GM20000 (cell line): ENCODE data around the gene ARHGAP23.

ENCODE experiments used
- DNase-seq: peaks from one replicate; pipeline ENCODE4 v3.0.0; 2012; ENCODE audit warnings: low spot score
- TF ChIP-seq, protein P1 (sequence below): IDR thresholded peaks from 2 replicates; pipeline ENCODE4 v1.5.1; 2012; ENCODE audit warnings: mild to moderate bottlenecking, control low read depth; ENCODE audit errors: extremely low read depth, missing control alignments

The ARHGAP23 gene

DNA sequence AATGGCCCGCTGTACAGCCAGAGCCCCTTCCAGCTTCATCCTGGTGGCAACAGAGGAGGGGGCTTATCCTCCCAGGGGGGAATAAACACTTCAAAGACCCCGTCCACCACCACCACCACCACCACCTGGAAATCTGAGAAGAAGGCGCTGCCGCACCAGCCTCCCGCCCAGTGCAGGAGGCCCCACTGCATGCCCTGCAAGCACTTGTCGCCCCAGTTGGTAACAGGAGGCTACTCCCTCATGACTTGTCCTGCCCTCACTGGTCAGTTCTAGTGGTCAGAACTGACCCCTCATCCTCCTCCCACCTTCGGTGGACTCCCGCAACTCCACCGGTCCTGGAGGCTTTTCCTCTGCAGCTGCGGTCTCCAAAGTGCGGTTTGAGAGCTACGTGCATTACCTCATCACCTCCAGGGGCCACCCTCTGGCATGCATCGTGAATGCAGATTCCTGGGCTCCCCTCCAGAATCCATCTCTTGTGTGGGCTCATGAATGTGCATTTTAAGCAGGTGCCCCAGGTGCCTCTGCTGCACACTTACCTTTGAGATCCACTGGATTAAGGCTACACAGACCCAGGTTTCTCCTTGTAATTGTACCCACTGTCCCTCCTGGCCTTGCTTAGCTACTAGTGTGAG lies 105.7 kb downstream of the ARHGAP23 start:
- no peak for DNase-seq
- TF ChIP-seq, protein P1, sequence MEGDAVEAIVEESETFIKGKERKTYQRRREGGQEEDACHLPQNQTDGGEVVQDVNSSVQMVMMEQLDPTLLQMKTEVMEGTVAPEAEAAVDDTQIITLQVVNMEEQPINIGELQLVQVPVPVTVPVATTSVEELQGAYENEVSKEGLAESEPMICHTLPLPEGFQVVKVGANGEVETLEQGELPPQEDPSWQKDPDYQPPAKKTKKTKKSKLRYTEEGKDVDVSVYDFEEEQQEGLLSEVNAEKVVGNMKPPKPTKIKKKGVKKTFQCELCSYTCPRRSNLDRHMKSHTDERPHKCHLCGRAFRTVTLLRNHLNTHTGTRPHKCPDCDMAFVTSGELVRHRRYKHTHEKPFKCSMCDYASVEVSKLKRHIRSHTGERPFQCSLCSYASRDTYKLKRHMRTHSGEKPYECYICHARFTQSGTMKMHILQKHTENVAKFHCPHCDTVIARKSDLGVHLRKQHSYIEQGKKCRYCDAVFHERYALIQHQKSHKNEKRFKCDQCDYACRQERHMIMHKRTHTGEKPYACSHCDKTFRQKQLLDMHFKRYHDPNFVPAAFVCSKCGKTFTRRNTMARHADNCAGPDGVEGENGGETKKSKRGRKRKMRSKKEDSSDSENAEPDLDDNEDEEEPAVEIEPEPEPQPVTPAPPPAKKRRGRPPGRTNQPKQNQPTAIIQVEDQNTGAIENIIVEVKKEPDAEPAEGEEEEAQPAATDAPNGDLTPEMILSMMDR: no peak

DNA sequence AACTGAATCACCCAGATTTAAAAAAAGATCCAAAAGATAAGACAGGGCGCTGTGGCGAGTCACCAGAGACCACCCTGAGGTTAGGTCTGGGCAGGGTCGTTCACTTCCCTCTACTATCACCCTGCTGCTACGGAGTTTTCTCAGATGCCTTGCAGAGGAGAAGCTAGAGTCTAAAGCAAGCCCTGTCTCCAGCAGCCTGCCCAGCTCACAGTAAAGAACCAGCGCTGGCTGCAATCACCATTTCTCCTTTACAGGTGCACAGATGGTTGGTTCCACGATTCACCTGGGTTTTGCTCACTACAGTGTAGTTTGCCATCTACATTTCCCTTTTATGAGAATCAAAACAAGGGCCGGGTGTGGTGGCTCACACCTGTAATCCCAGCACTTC lies 106.2 kb downstream of the ARHGAP23 start:
- no peak for DNase-seq
- TF ChIP-seq, protein P1: no peak

DNA sequence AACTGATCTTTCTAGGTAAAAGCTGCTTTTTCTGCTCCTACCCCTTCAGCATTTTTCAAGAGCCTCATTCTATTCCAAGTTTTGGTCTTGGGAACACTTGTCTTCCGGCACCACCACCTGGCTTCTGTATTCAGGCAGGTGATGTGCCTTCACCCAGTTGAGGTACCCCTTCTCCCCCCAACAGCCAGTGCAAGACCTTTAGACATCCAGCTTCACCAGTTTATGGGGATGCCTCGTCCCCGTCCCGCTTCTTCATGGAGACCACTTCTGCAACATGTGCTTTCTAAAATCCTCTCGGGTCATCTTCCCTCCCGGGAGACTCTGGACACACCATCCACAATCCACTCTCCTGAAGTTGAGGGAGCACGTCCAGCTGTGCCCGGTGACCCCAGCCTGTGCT lies 107.6 kb downstream of the ARHGAP23 start:
- TF ChIP-seq, protein P1: no peak
- DNase-seq: no peak

DNA sequence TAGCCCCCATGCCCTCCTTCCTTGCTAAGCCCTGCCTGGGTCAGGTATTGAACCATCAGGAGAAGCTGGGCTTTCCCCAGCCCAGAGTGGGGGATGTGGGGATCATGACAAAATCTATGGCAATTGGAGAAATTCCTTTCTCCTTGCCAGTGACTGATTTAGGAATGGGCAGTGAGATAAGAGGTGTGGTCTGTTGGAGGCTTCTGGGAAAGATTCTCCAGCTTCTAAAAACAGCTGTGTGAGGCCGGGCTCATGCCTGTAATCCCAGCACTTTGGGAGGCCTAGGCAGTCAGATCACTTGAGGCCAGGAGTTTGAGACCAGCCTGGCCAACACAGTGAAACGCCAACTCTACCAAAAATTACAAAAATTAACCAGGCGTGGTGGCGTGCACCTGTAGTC lies 108.4 kb downstream of the ARHGAP23 start:
- TF ChIP-seq, protein P1: no peak
- DNase-seq: no peak

DNA sequence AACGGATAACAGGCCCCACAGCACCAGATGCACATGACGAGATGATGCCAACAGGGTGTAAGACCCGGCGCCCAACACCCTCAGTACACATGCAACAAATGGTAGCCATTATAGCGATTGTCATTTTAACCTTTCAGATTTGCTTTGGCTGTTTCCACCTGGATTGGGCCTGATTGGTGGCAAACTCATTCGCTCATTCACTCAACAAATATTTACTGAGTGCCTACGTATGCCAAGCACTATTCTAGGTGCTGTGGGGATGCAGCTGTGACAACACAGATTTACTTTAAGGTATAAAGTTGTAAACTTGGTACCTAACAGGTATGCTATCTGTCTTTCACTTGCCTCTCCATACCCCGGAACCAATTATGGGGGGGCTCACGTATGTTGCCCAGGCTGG lies 110.6 kb downstream of the ARHGAP23 start:
- TF ChIP-seq, protein P1: no peak
- DNase-seq: no peak

DNA sequence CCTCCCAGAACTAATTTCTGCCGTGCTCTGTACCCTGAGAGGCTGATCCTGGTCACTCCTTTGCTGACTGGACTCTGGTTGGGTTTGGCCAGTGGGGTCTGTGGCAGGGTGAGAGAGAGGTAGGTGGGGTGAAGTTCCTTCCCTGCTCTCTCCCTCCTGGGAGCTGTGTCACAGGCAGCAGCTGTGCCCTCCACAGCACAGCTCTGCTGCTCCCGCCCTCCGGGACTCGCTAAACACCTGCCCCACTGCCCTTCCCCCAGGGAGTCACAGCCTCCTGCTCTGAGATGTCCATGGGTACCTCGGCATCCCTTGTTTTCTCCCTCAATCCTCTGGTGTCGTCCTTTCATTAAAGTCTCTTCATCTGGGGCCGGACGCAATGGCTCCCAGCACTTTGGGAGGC lies 111.1 kb downstream of the ARHGAP23 start:
- DNase-seq: no peak
- TF ChIP-seq, protein P1: no peak

DNA sequence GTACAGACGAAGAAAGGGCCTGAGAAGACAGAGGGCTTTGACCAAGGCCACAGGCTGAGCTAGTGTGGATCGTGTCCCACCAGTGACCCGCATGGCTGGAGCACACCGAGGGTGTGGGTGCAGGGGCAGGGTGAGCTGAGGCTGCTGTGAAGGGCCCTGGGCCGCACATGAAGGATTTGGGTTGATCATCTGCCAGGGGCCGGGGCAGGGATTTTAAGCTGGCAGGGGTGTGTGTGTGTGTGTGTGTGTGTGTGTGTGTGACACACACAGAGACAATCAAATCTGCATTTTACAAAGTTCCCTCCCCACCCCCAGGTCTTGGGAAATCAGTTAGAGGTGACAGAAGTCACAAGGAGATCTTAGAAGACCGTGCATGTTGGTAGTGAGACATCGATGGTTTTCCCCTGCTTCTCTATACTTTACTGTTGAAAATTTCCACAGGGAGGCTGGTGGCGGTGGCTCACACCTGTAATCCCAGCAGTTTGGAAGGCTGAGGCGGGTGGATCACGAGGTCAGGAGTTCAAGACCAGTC lies 112.3 kb downstream of the ARHGAP23 start:
- TF ChIP-seq, protein P1: no peak
- DNase-seq: no peak
